22Rv1 (cell line): Measurements from ENCODE around the gene KL.

Source experiments
- CTCF ChIP-seq: fragments of 450-650 bp; IDR thresholded peaks from 2 replicates; pipeline ENCODE4 v1.5.1; 2017; ENCODE audit warnings: mild to moderate bottlenecking
- ZFX ChIP-seq: fragments of 450-650 bp; IDR thresholded peaks from 2 replicates; pipeline ENCODE4 v1.6.1; 2017; ENCODE audit warnings: antibody characterized with exemption, borderline replicate concordance

GRCh38 chr13:33025220-33025744 is 9.1 kb downstream of the KL start:
- TF ChIP-seq CTCF = no peak
- no peak for TF ChIP-seq ZFX
